Naive thymus-derived CD4-positive, alpha-beta T cell (primary cell): Measurements from ENCODE around the gene ITGB2. TPM values are rescaled to one million over a fixed set of nuclear protein-coding genes. Genes with fewer than 3 reads are reported as not detected.

Experiments
- ATAC-seq: fragments of 150-1000 bp; cut with Tn5 transposase; 2 replicates; pipeline ENCODE4 v1.10.0; 2021; ENCODE audit warnings: mild to moderate bottlenecking, moderate library complexity
- CTCF ChIA-PET: fragments of 350-600 bp; sonication (Branson Sonifier 250); formaldehyde crosslinking; loops from one replicate; lab custom pipeline; 2021; ENCODE audit warnings: antibody characterized with exemption; lab: Charles Lee
- POLR2A ChIA-PET: fragments of 350-600 bp; sonication (Branson Sonifier 250); formaldehyde crosslinking; loops from one replicate; lab custom pipeline; 2021; ENCODE audit warnings: antibody characterized with exemption, inconsistent platforms; lab: Charles Lee
- DNase-seq, 9 donors: peaks; one replicate each; pipeline versions ENCODE4 v3.0.0 to v3.0.0-alpha.2; 2020 to 2022; ENCODE audit warnings: mixed read lengths in 1 of 9
- H3K27ac ChIP-seq: one replicate; pipeline ENCODE4 v1.7.0; 2013; ENCODE audit warnings: mild to moderate bottlenecking, low read depth, low read length, moderate library complexity
- H3K27me3 ChIP-seq, 2 donors: one replicate each; pipeline ENCODE4 v1.7.0; 2013; ENCODE audit warnings: low read length in 2 of 2, mild to moderate bottlenecking in 2 of 2, moderate library complexity in 2 of 2; ENCODE audit not compliant: control insufficient read depth in 2 of 2, insufficient read depth in 2 of 2
- H3K36me3 ChIP-seq, 3 experiments: 1 replicate in 2 of 3; 2 replicates in 1 of 3; pipeline ENCODE4 v1.7.0; 2013; ENCODE audit warnings: low read length in 3 of 3, mild to moderate bottlenecking in 3 of 3, moderate library complexity in 1 of 3; ENCODE audit not compliant: insufficient read depth in 3 of 3, control insufficient read depth in 2 of 3
- H3K4me1 ChIP-seq, 2 donors: one replicate each; pipeline ENCODE4 v1.7.0; 2013; ENCODE audit warnings: low read length in 2 of 2, mild to moderate bottlenecking in 2 of 2, moderate library complexity in 1 of 2; ENCODE audit not compliant: control insufficient read depth in 2 of 2, insufficient read depth in 2 of 2
- H3K4me3 ChIP-seq: 2 replicates; pipeline ENCODE4 v1.7.0; 2013; ENCODE audit warnings: mild to moderate bottlenecking, low read length
- H3K9me3 ChIP-seq, 3 experiments: 1 replicate in 2 of 3; 2 replicates in 1 of 3; pipeline ENCODE4 v1.7.0; 2013; ENCODE audit warnings: low read length in 3 of 3; ENCODE audit not compliant: control insufficient read depth in 2 of 3
- H3K27ac Mint-ChIP-seq, 9 donors: one replicate each; pipeline ENCODE4 v1.8.0; 2020 to 2022; ENCODE audit warnings: mixed read lengths in 9 of 9, mild to moderate bottlenecking in 8 of 9, moderate library complexity in 5 of 9, inconsistent platforms in 2 of 9
- H3K27me3 Mint-ChIP-seq, 5 donors: one replicate each; pipeline ENCODE4 v1.8.0; 2021 to 2022; ENCODE audit warnings: mixed read lengths in 5 of 5, mild to moderate bottlenecking in 1 of 5
- H3K36me3 Mint-ChIP-seq, 5 donors: one replicate each; pipeline ENCODE4 v1.8.0; 2020 to 2022; ENCODE audit warnings: mixed read lengths in 5 of 5, mild to moderate bottlenecking in 3 of 5, inconsistent platforms in 1 of 5
- H3K4me1 Mint-ChIP-seq, 7 donors: one replicate each; pipeline ENCODE4 v1.8.0; 2020 to 2022; ENCODE audit warnings: mixed read lengths in 7 of 7, mild to moderate bottlenecking in 3 of 7, inconsistent platforms in 1 of 7
- H3K4me3 Mint-ChIP-seq, 10 donors: one replicate each; pipeline ENCODE4 v1.8.0; 2020 to 2022; ENCODE audit warnings: mild to moderate bottlenecking in 10 of 10, mixed read lengths in 10 of 10, moderate library complexity in 6 of 10, inconsistent platforms in 2 of 10
- H3K9me3 Mint-ChIP-seq, 11 donors: one replicate each; pipeline ENCODE4 v1.8.0; 2020 to 2022; ENCODE audit warnings: mixed read lengths in 11 of 11, mild to moderate bottlenecking in 4 of 11, inconsistent platforms in 1 of 11, moderate library complexity in 1 of 11
- intact Hi-C, 2 donors: fragments of 100-400 bp; cut with micrococcal nuclease; formaldehyde crosslinking; loops; one replicate each; pipeline ENCODE4 v1.15.1; 2023
- polyA plus RNA-seq, 2 donors: library from polyadenylated mRNA; unstranded; fragments of 300-500 nt; fragmentation: Illumina TruSeq; gene quantifications; one replicate each; pipeline ENCODE4 v1.2.3, GENCODE V29; 2021
- total RNA-seq, 6 experiments: library from RNA in 5 of 6; stranded (reverse) in 5 of 6; gene quantifications; 1 replicate in 5 of 6; 2 replicates in 1 of 6; pipeline ENCODE4 v1.2.3 and lab custom pipeline; 2021 to 2026

ITGB2 gene
- total and polyA plus RNA-seq, 7 experiments from 2014 or later, result 280 to 877 (median 459) TPM

GRCh38 chr21:44947930-44948331, 27.2 kb upstream of the ITGB2 start:
- ATAC-seq (no peak), DNase-seq (no peak)
- ChIA-PET POLR2A (interaction anchor here (1.1 kb wide), 1 partner anchor 189 kb away, joined by 3 read pairs; no protein-coding TSS in a partner anchor), CTCF (interaction anchor here (0.6 to 10.0 kb wide), 6 partner anchors 21 to 192 kb away, joined by 3 to 189 read pairs (median 4); no protein-coding TSS in a partner anchor)
- no peaks in the 10 kb centered on the region for H3K27me3 ChIP-seq
- H3K4me3 ChIP-seq, result no peak overlapping the region
- Mint-ChIP-seq H3K27ac (no peak overlapping the region), H3K4me3 (no peak overlapping the region), H3K4me1 (peaks cover 0 to 34% (median 25%) of the 10 kb centered on the region in 7 donors), H3K27me3 (no peaks in the 10 kb centered on the region), H3K36me3 (peaks cover 0 to 14% (median 3%) of the 10 kb centered on the region in 5 donors), H3K9me3 (no peaks in the 10 kb centered on the region)
- intact Hi-C loops, result loop anchor here in 1 of 2 donors (10.0 kb wide), 1 partner anchor 347 kb away; no protein-coding TSS in a partner anchor
- H3K36me3 ChIP-seq, result peaks cover 0 to 70% (median 12%) of the 10 kb centered on the region in 3 experiments
- no peak overlapping the region for H3K27ac ChIP-seq
- no peaks in the 10 kb centered on the region for H3K9me3 ChIP-seq
- peaks cover 8% of the 10 kb centered on the region in 2 donors for H3K4me1 ChIP-seq

GRCh38 chr21:44947111-44947929, 26.6 kb upstream of the ITGB2 start:
- intact Hi-C loops, result loop anchor here in 1 of 2 donors (10.0 kb wide), 1 partner anchor 347 kb away; no protein-coding TSS in a partner anchor

GRCh38 chr21:44946254-44947041, 25.7 kb upstream of the ITGB2 start:
- POLR2A ChIA-PET, result interaction anchor here (0.6 kb wide), 1 partner anchor 183 kb away, joined by 5 read pairs; no protein-coding TSS in a partner anchor
- H3K4me3 ChIP-seq, result no peak overlapping the region
- Mint-ChIP-seq H3K9me3 (no peaks in the 10 kb centered on the region), H3K36me3 (peaks cover 0 to 14% (median 3%) of the 10 kb centered on the region in 5 donors), H3K27ac (no peak overlapping the region), H3K27me3 (no peaks in the 10 kb centered on the region), H3K4me1 (peaks cover 12 to 49% (median 40%) of the 10 kb centered on the region in 7 donors), H3K4me3 (no peak overlapping the region)
- peaks cover 0 to 64% (median 12%) of the 10 kb centered on the region in 3 experiments for H3K36me3 ChIP-seq
- intact Hi-C loops, result loop anchor here in 1 of 2 donors (10.0 kb wide), 1 partner anchor 348 kb away; no protein-coding TSS in a partner anchor
- H3K9me3 ChIP-seq, result no peaks in the 10 kb centered on the region
- H3K27ac ChIP-seq, result no peak overlapping the region
- ATAC-seq, result no peak
- DNase-seq, result no peak
- CTCF ChIA-PET, result interaction anchor here (0.7 to 10.0 kb wide), 4 partner anchors 36 to 191 kb away, joined by 3 to 189 read pairs (median 4); no protein-coding TSS in a partner anchor
- H3K4me1 ChIP-seq, result peaks cover 19 to 22% of the 10 kb centered on the region in 2 donors
- H3K27me3 ChIP-seq, result no peaks in the 10 kb centered on the region

More at GRCh38 chr21:44947111-44947929, 26.6 kb upstream of the ITGB2 start:
- H3K27me3 ChIP-seq, result no peaks in the 10 kb centered on the region
- Mint-ChIP-seq H3K4me1 (peaks cover 4 to 40% (median 31%) of the 10 kb centered on the region in 7 donors), H3K9me3 (no peaks in the 10 kb centered on the region), H3K36me3 (peaks cover 0 to 14% (median 3%) of the 10 kb centered on the region in 5 donors), H3K27ac (peak overlapping the region in 1 of 9 donors; percentile 70), H3K27me3 (no peaks in the 10 kb centered on the region), H3K4me3 (no peak overlapping the region)
- ATAC-seq (no peak), DNase-seq (no peak)
- H3K4me3 ChIP-seq, result no peak overlapping the region
- ChIA-PET CTCF (interaction anchor here (0.5 to 10.0 kb wide), 6 partner anchors 20 to 636 kb away, joined by 3 to 189 read pairs (median 4); no protein-coding TSS in a partner anchor), POLR2A (interaction anchor here (1.1 kb wide), 1 partner anchor 190 kb away, joined by 3 read pairs; no protein-coding TSS in a partner anchor)
- no peaks in the 10 kb centered on the region for H3K9me3 ChIP-seq
- H3K27ac ChIP-seq, result no peak overlapping the region
- peaks cover 0 to 65% (median 12%) of the 10 kb centered on the region in 3 experiments for H3K36me3 ChIP-seq
- H3K4me1 ChIP-seq, result peaks cover 13% of the 10 kb centered on the region in 2 donors

- Histone ChIP-seq H3K27ac (no peak overlapping the region), H3K9me3 (no peaks in the 10 kb centered on the region), H3K4me1 (peaks cover 19 to 29% of the 10 kb centered on the region in 2 donors), H3K36me3 (peaks cover 0 to 59% (median 12%) of the 10 kb centered on the region in 3 experiments), H3K27me3 (no peaks in the 10 kb centered on the region), H3K4me3 (no peak overlapping the region)
- CTCF ChIA-PET, result interaction anchor here (0.9 to 10.0 kb wide), 5 partner anchors 12 to 193 kb away, joined by 3 to 189 read pairs (median 4); no protein-coding TSS in a partner anchor
- DNase-seq, result no peak
- ATAC-seq, result no peak
- Mint-ChIP-seq H3K27me3 (no peaks in the 10 kb centered on the region), H3K4me1 (peaks cover 24 to 58% (median 47%) of the 10 kb centered on the region in 7 donors), H3K4me3 (peak overlapping the region in 1 of 10 donors; percentile 17), H3K36me3 (peaks cover 0 to 10% (median 3%) of the 10 kb centered on the region in 5 donors), H3K27ac (peak overlapping the region in 1 of 9 donors; percentile 9), H3K9me3 (no peaks in the 10 kb centered on the region)
- intact Hi-C loops, result loop anchor here in 1 of 2 donors (5.0 to 10.0 kb wide), 2 partner anchors 133 to 350 kb away; no protein-coding TSS in a partner anchor
- POLR2A ChIA-PET, result interaction anchor here (0.6 kb wide), 2 partner anchors 183 to 209 kb away, joined by 3 to 4 read pairs; no protein-coding TSS in a partner anchor
Observed at GRCh38 chr21:44944596-44944995, 23.9 kb upstream of the ITGB2 start.

GRCh38 chr21:44943686-44944550, 23.2 kb upstream of the ITGB2 start:
- Histone ChIP-seq H3K9me3 (no peaks in the 10 kb centered on the region), H3K4me1 (peaks cover 22 to 33% of the 10 kb centered on the region in 2 donors), H3K36me3 (peaks cover 0 to 54% (median 12%) of the 10 kb centered on the region in 3 experiments), H3K27ac (no peak overlapping the region), H3K27me3 (no peaks in the 10 kb centered on the region), H3K4me3 (no peak overlapping the region)
- Mint-ChIP-seq H3K4me1 (peaks cover 29 to 64% (median 51%) of the 10 kb centered on the region in 7 donors), H3K27me3 (no peaks in the 10 kb centered on the region), H3K27ac (no peak overlapping the region), H3K4me3 (no peak overlapping the region), H3K36me3 (peaks cover 0 to 10% (median 3%) of the 10 kb centered on the region in 5 donors), H3K9me3 (no peaks in the 10 kb centered on the region)
- ATAC-seq (no peak), DNase-seq (no peak)
- intact Hi-C loops, result loop anchor here in 1 of 2 donors (5.0 to 10.0 kb wide), 2 partner anchors 133 to 351 kb away; no protein-coding TSS in a partner anchor
- ChIA-PET POLR2A (interaction anchor here (0.8 kb wide), 1 partner anchor 695 kb away, joined by 3 read pairs; no protein-coding TSS in a partner anchor), CTCF (interaction anchor here (0.6 to 10.0 kb wide), 7 partner anchors 12 to 193 kb away, joined by 3 to 189 read pairs (median 4); no protein-coding TSS in a partner anchor)
